AG04450 (cell line): ENCODE measurements around the gene RASSF3. TPM values are rescaled to one million over a fixed set of nuclear protein-coding genes. Genes with fewer than 3 reads are reported as not detected.

Source experiments
- CTCF ChIA-PET: fragments of 300-600, 350-600 bp; formaldehyde crosslinking; extraction: SDS; loops from one replicate; lab custom pipeline; 2022; ENCODE audit warnings: antibody characterized with exemption, inconsistent platforms; lab: Charles Lee
- POLR2A ChIA-PET: fragments of 350-600 bp; formaldehyde crosslinking; extraction: SDS; loops from one replicate; lab custom pipeline; 2021; ENCODE audit warnings: antibody characterized with exemption, inconsistent platforms; lab: Yijun Ruan, JAX
- DNase-seq: peaks from one replicate; pipeline ENCODE4 v3.0.0-alpha.2; 2011; ENCODE audit warnings: low read depth, low spot score
- H3K27ac ChIP-seq: one replicate; pipeline ENCODE4 v1.5.1; 2012; ENCODE audit warnings: low read depth, low read length, control low read depth
- H3K27me3 ChIP-seq: one replicate; pipeline ENCODE4 v1.6.0; 2012; ENCODE audit warnings: low read length; ENCODE audit not compliant: control insufficient read depth, insufficient read depth
- H3K4me3 ChIP-seq: 2 replicates; pipeline ENCODE4 v1.5.1; 2011; ENCODE audit warnings: mild to moderate bottlenecking, low read depth, low read length, control low read depth
- H3K9me3 ChIP-seq: 2 replicates; pipeline ENCODE4 v1.5.1; 2012; ENCODE audit warnings: low read length; ENCODE audit not compliant: control insufficient read depth, insufficient read depth
- CTCF ChIP-seq: IDR thresholded peaks from 2 replicates; pipeline ENCODE4 v1.5.1; 2011; ENCODE audit warnings: low read depth, low read length, control low read depth, inconsistent platforms
- polyA plus RNA-seq: library from polyadenylated mRNA; depleted of rRNA; stranded (reverse); fragments of >200 nt; gene quantifications from 2 replicates; pipeline ENCODE4 v1.2.3, GENCODE V29; 2011; rRNA removed
- small RNA-seq: library from RNA; depleted of rRNA; stranded (forward); fragments of <200 nt; gene quantifications from one replicate; pipeline ENCODE3, GENCODE V24; 2012; ENCODE audit warnings: low read depth; ENCODE audit not compliant: insufficient read length

Gene RASSF3
- polyA plus RNA-seq, 1 experiment, result 46.7 TPM

DNA sequence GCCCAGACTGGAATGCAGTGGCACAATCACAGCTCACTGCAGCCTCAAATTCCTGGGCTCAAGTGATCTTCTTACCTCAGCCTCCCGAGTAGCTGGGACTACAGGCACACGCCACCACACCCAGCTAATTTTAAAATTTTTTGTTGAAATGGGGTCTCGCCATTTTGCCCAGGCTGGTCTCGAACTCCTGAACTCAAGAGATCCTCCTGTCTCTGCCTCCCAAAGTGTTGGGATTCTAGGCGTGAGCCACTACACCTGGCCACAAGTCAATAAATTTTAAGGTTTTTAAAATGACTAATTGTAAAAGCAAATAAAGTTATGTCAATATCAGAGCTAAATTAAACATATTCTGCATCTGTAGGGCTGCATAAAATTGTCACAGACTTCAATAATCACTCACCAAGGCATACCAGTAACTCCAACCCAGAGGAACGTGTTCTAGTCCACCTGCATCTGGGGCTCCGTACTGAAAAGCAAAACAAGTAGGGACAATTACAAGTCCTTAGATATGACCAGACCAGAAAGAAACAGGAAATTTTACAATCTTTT, 135.0 kb downstream of the RASSF3 start:
- Histone ChIP-seq H3K9me3 (no peaks in the 10 kb centered on the region), H3K4me3 (no peak overlapping the region), H3K27me3 (no peaks in the 10 kb centered on the region), H3K27ac (no peak overlapping the region)
- no peak for TF ChIP-seq CTCF
- no peak for DNase-seq
- ChIA-PET POLR2A (interaction anchor here (0.6 kb wide), 1 partner anchor 792 kb away, joined by 10 read pairs; no protein-coding TSS in a partner anchor), CTCF (interaction anchor here (0.6 to 2.5 kb wide), 4 partner anchors 51 to 707 kb away, joined by 3 to 9 read pairs (median 6); no protein-coding TSS in a partner anchor)

- DNase-seq, result no peak
- no peak for TF ChIP-seq CTCF
- no peaks in the 10 kb centered on the region for H3K27me3 ChIP-seq
- no peak overlapping the region for H3K4me3 ChIP-seq
- ChIA-PET POLR2A (interaction anchor here (0.6 kb wide), 1 partner anchor 251 kb away, joined by 5 read pairs; no protein-coding TSS in a partner anchor), CTCF (interaction anchor here (0.7 to 2.5 kb wide), 3 partner anchors 50 to 196 kb away, joined by 4 to 9 read pairs (median 4); no protein-coding TSS in a partner anchor)
- no peaks in the 10 kb centered on the region for H3K9me3 ChIP-seq
- no peak overlapping the region for H3K27ac ChIP-seq
These were observed 135.7 kb downstream of the RASSF3 start for GRCh38 chr12:64745980-64746379.

- Histone ChIP-seq H3K9me3 (no peaks in the 10 kb centered on the region), H3K27me3 (no peaks in the 10 kb centered on the region), H3K27ac (no peak overlapping the region), H3K4me3 (no peak overlapping the region)
- ChIA-PET CTCF (interaction anchor here (0.6 to 2.5 kb wide), 3 partner anchors 14 to 197 kb away, joined by 4 to 9 read pairs (median 8); no protein-coding TSS in a partner anchor), POLR2A (no interaction called here)
- no peak for TF ChIP-seq CTCF
- DNase-seq, result no peak
These were observed 136.4 kb downstream of the RASSF3 start for GRCh38 chr12:64746663-64747062.

Small RNA genes lying within 50 kb of the gene (small RNA-seq; reads per million reads assigned to genes)
- gene MIR548C (not detected), gene MIR548Z (not detected), gene RF00137 (not detected)

Other genes starting within 250 kb of the RASSF3 start
- 0.22 and 0.29 TPM in 2 replicates for gene C12orf56, start 219.7 kb upstream of the RASSF3 start, polyA plus RNA-seq
- gene XPOT, start 206.1 kb upstream of the RASSF3 start, polyA plus RNA-seq, result 127 and 183 TPM in 2 replicates
- gene TBK1, start 158.4 kb upstream of the RASSF3 start, polyA plus RNA-seq, result 17.8 and 27.2 TPM in 2 replicates
- gene GNS, start 148.9 kb downstream of the RASSF3 start, polyA plus RNA-seq, result 176 and 212 TPM in 2 replicates
- gene TBC1D30, start 214.2 kb downstream of the RASSF3 start, polyA plus RNA-seq, result 0.40 and 0.57 TPM in 2 replicates